Measurements from ENCODE around the gene CREB1. TPM values are rescaled to one million over a fixed set of nuclear protein-coding genes. Genes with fewer than 3 reads are reported as not detected.

The CREB1 gene
- total and polyA plus RNA-seq, 12 donors: 4.6 to 62.2 (median 45.7) TPM

DNA sequence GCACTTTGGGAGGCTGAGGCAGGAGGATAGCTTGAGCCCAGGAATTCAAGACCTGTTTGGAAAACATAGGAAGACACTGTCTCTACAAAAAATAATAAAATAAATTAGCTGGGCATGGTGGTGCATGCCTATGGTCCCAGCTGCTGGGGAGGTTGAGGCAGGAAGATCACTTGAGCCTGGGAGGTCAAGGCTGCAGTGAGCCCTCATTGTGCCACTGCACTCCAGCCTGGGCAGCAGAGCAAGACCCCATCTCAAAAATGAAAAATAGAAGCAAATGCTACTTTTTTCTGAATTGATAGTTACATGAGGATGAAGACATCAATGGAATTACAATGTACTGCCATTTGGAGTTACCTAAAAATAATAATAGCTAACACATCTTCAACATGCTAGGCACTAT, 63.5 kb downstream of the CREB1 start:
- intact Hi-C loops (cut with DNase I): no loop called here
- peaks cover 0 to 96% (median 15%) of the 10 kb centered on the region in 9 donors for H3K36me3 ChIP-seq
- no peak for TF ChIP-seq CTCF (IDR thresholded peaks at IDR 0.05)
- ATAC-seq (no peak), DNase-seq (no peak)
- no peaks in the 10 kb centered on the region for H3K4me1 ChIP-seq
- peaks cover 0 to 22% (median 11%) of the 10 kb centered on the region in 11 donors for H3K9me3 ChIP-seq
- no peaks in the 10 kb centered on the region for H3K27me3 ChIP-seq
- no peak overlapping the region for H3K4me3 ChIP-seq
- H3K27ac ChIP-seq: no peak overlapping the region

DNA sequence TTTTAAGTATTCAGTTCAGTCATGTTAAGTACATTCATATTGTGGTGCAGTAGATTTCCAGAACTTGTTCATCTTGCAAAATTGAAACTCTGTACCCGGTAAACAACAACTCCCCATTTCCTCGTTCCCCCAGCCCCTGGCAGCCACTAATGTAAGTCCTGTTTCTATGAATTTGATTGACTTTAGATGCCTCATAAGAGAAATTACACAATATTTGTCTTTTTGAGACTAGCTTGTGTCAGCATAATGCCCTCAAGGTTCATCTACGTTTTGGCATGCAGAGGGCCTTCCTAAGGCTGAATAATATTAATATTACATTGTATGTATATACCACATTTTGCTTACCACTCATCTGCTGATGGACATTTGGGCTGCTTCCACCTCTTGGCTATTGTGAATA, 64.5 kb downstream of the CREB1 start:
- DNase-seq (no peak), ATAC-seq (no peak)
- peaks cover 0 to 99% (median 15%) of the 10 kb centered on the region in 9 donors for H3K36me3 ChIP-seq
- H3K4me1 ChIP-seq: no peaks in the 10 kb centered on the region
- peaks cover 0 to 22% (median 11%) of the 10 kb centered on the region in 11 donors for H3K9me3 ChIP-seq
- intact Hi-C loops (cut with DNase I): no loop called here
- no peak overlapping the region for H3K4me3 ChIP-seq
- H3K27ac ChIP-seq: no peak overlapping the region
- no peak for TF ChIP-seq CTCF (IDR thresholded peaks at IDR 0.05)
- 75 to 85% methylated on average over 3 of the region's 3 CpGs for WGBS, 2 donors
- H3K27me3 ChIP-seq: no peaks in the 10 kb centered on the region

DNA sequence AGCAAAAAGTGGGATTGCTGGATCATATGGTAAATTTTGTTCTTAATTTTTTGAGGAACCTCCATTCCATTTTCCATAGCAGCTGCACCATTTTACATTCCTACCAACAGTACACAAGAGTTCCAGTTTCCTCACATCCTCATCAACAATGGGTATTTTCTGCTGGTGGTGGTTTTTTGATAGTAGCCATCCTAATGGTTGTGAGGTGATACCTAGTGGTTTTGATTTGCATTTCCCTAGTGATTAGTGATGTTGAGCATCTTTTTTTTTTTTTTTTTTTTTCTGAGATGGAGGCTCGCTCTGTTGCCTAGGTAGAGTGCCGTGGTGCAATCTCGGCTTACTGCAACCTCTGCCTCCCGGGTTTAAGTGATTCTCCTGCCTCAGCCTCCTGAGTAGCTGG, 65.0 kb downstream of the CREB1 start:
- Histone ChIP-seq H3K4me3 (no peak overlapping the region), H3K9me3 (peaks cover 0 to 22% (median 11%) of the 10 kb centered on the region in 11 donors), H3K27ac (no peak overlapping the region), H3K36me3 (peaks cover 0 to 96% (median 15%) of the 10 kb centered on the region in 9 donors), H3K27me3 (no peaks in the 10 kb centered on the region), H3K4me1 (no peaks in the 10 kb centered on the region)
- ATAC-seq (no peak), DNase-seq (no peak)
- no peak for TF ChIP-seq CTCF (IDR thresholded peaks at IDR 0.05)
- 94 to 100% methylated on average over 4 of the region's 4 CpGs for WGBS, 2 donors
- intact Hi-C loops (cut with DNase I): no loop called here

GRCh38 chr2:207599636-207600035, 69.9 kb downstream of the CREB1 start:
- peaks cover 0 to 65% (median 11%) of the 10 kb centered on the region in 9 donors for H3K36me3 ChIP-seq
- H3K4me1 ChIP-seq: peaks cover 0 to 8% (median 0%) of the 10 kb centered on the region in 9 donors
- no peaks in the 10 kb centered on the region for H3K9me3 ChIP-seq
- H3K27ac ChIP-seq: no peak overlapping the region
- no peak for TF ChIP-seq CTCF (IDR thresholded peaks at IDR 0.05)
- no peak for DNase-seq
- no peak overlapping the region for H3K4me3 ChIP-seq
- H3K27me3 ChIP-seq: no peaks in the 10 kb centered on the region
- ATAC-seq: no peak
- intact Hi-C loops (cut with DNase I): no loop called here

DNA sequence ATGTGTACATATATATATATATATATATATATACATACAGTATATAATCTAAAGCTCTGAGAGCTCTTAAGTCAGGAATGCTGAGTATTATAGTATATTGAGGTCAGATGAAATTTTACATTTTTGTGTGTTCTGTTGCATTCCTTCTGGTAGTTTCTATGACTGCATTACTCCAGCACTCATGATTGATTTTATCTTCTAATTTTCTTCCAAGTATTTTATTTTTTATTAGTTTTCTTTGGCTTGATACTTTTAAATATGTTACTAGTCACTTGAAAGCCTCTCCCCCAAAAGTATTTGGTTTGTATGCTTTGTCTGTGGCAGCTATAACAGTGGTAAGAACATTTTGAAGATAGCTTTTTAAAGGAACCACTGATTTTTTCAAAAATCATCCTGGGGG, 70.5 kb downstream of the CREB1 start:
- ATAC-seq: no peak
- TF ChIP-seq CTCF (IDR thresholded peaks at IDR 0.05): no peak
- peaks cover 0 to 59% (median 11%) of the 10 kb centered on the region in 9 donors for H3K36me3 ChIP-seq
- intact Hi-C loops (cut with DNase I): no loop called here
- no peaks in the 10 kb centered on the region for H3K27me3 ChIP-seq
- H3K27ac ChIP-seq: no peak overlapping the region
- DNase-seq: no peak
- no peaks in the 10 kb centered on the region for H3K9me3 ChIP-seq
- no peak overlapping the region for H3K4me3 ChIP-seq
- H3K4me1 ChIP-seq: peaks cover 0 to 8% (median 0%) of the 10 kb centered on the region in 9 donors
